Measurements from ENCODE around the gene CORO1C.

The CORO1C gene

GRCh38 chr12:108764540-108765288, 33.4 kb upstream of the CORO1C start:
- no peak overlapping the region for H3K9ac ChIP-seq
- H3K9me3 ChIP-seq (ENCODE audit: control insufficient read depth, low read length): no peaks in the 10 kb centered on the region
- H3K4me2 ChIP-seq (ENCODE audit: low read length): no peak overlapping the region
- no peaks in the 10 kb centered on the region for H3K79me2 ChIP-seq
- peaks cover 3% of the 10 kb centered on the region for H3K4me1 ChIP-seq
- H3K27ac ChIP-seq: no peak overlapping the region
- no peak overlapping the region for H2AFZ ChIP-seq
- TF ChIP-seq CTCF (IDR thresholded peaks at IDR 0.05): no peak
- H3K36me3 ChIP-seq (ENCODE audit: control insufficient read depth, insufficient read depth, low read length): no peaks in the 10 kb centered on the region
- no peak overlapping the region for H3K4me3 ChIP-seq (ENCODE audit: low read depth, low read length)
- H3K27me3 ChIP-seq (ENCODE audit: control insufficient read depth, insufficient read depth, low read length): no peaks in the 10 kb centered on the region

GRCh38 chr12:108761226-108761625, 29.9 kb upstream of the CORO1C start:
- H3K9me3 ChIP-seq (ENCODE audit: control insufficient read depth, low read length): no peaks in the 10 kb centered on the region
- no peak overlapping the region for H3K9ac ChIP-seq
- H3K4me1 ChIP-seq: no peaks in the 10 kb centered on the region
- H2AFZ ChIP-seq: no peak overlapping the region
- H3K27me3 ChIP-seq (ENCODE audit: control insufficient read depth, insufficient read depth, low read length): no peaks in the 10 kb centered on the region
- no peak overlapping the region for H3K4me3 ChIP-seq (ENCODE audit: low read depth, low read length)
- no peak overlapping the region for H3K4me2 ChIP-seq (ENCODE audit: low read length)
- H3K27ac ChIP-seq: no peak overlapping the region
- no peaks in the 10 kb centered on the region for H3K79me2 ChIP-seq
- no peak for TF ChIP-seq CTCF (IDR thresholded peaks at IDR 0.05)
- no peaks in the 10 kb centered on the region for H3K36me3 ChIP-seq (ENCODE audit: control insufficient read depth, insufficient read depth, low read length)

- no peak overlapping the region for H3K9ac ChIP-seq
- no peak overlapping the region for H3K27ac ChIP-seq
- H3K4me3 ChIP-seq (ENCODE audit: low read depth, low read length): no peak overlapping the region
- H3K79me2 ChIP-seq: no peaks in the 10 kb centered on the region
- H2AFZ ChIP-seq: no peak overlapping the region
- no peak overlapping the region for H3K4me2 ChIP-seq (ENCODE audit: low read length)
- no peaks in the 10 kb centered on the region for H3K4me1 ChIP-seq
- no peak for TF ChIP-seq CTCF (IDR thresholded peaks at IDR 0.05)
- no peaks in the 10 kb centered on the region for H3K27me3 ChIP-seq (ENCODE audit: control insufficient read depth, insufficient read depth, low read length)
- H3K36me3 ChIP-seq (ENCODE audit: control insufficient read depth, insufficient read depth, low read length): no peaks in the 10 kb centered on the region
- no peaks in the 10 kb centered on the region for H3K9me3 ChIP-seq (ENCODE audit: control insufficient read depth, low read length)
Measured at GRCh38 chr12:108759924-108760323, 28.6 kb upstream of the CORO1C start.

GRCh38 chr12:108757856-108758255, 26.5 kb upstream of the CORO1C start:
- H2AFZ ChIP-seq: no peak overlapping the region
- no peak overlapping the region for H3K9ac ChIP-seq
- H3K4me3 ChIP-seq (ENCODE audit: low read depth, low read length): no peak overlapping the region
- H3K4me2 ChIP-seq (ENCODE audit: low read length): no peak overlapping the region
- H3K36me3 ChIP-seq (ENCODE audit: control insufficient read depth, insufficient read depth, low read length): no peaks in the 10 kb centered on the region
- no peaks in the 10 kb centered on the region for H3K79me2 ChIP-seq
- no peaks in the 10 kb centered on the region for H3K9me3 ChIP-seq (ENCODE audit: control insufficient read depth, low read length)
- H3K27ac ChIP-seq: no peak overlapping the region
- TF ChIP-seq CTCF (IDR thresholded peaks at IDR 0.05): no peak
- H3K27me3 ChIP-seq (ENCODE audit: control insufficient read depth, insufficient read depth, low read length): no peaks in the 10 kb centered on the region
- H3K4me1 ChIP-seq: no peaks in the 10 kb centered on the region

- H3K27me3 ChIP-seq (ENCODE audit: control insufficient read depth, insufficient read depth, low read length): no peaks in the 10 kb centered on the region
- H3K4me3 ChIP-seq (ENCODE audit: low read depth, low read length): no peak overlapping the region
- H3K9me3 ChIP-seq (ENCODE audit: control insufficient read depth, low read length): no peaks in the 10 kb centered on the region
- H2AFZ ChIP-seq: no peak overlapping the region
- no peak for TF ChIP-seq CTCF (IDR thresholded peaks at IDR 0.05)
- H3K4me2 ChIP-seq (ENCODE audit: low read length): no peak overlapping the region
- H3K79me2 ChIP-seq: no peaks in the 10 kb centered on the region
- no peak overlapping the region for H3K27ac ChIP-seq
- no peak overlapping the region for H3K9ac ChIP-seq
- no peaks in the 10 kb centered on the region for H3K36me3 ChIP-seq (ENCODE audit: control insufficient read depth, insufficient read depth, low read length)
- no peaks in the 10 kb centered on the region for H3K4me1 ChIP-seq
Measured at GRCh38 chr12:108756421-108756820, 25.1 kb upstream of the CORO1C start.

Measured in parathyroid adenoma (tissue), 2 donors.